CD4-positive, CD25-positive, alpha-beta regulatory T cell (primary cell): ENCODE measurements around the gene TMEM164. TPM values are rescaled to one million over a fixed set of nuclear protein-coding genes. Genes with fewer than 3 reads are reported as not detected.

ENCODE experiments used
- ATAC-seq, 2 donors: fragments of 150-1000 bp; cut with Tn5 transposase; one replicate each; pipeline ENCODE4 v1.10.0; 2021; ENCODE audit warnings: low read depth in 2 of 2, moderate number of reproducible peaks in 2 of 2, moderate library complexity in 1 of 2
- DNase-seq, 3 donors: peaks; one replicate each; pipeline versions ENCODE4 v3.0.0 to v3.0.0-alpha.2; 2012 to 2022; ENCODE audit warnings: mixed read lengths in 1 of 3
- H3K27ac ChIP-seq: one replicate; pipeline ENCODE4 v1.7.0; 2013; ENCODE audit warnings: mild to moderate bottlenecking, low read length; ENCODE audit not compliant: insufficient read depth, poor library complexity, severe bottlenecking
- H3K27me3 ChIP-seq: one replicate; pipeline ENCODE4 v1.7.0; 2013; ENCODE audit warnings: low read length; ENCODE audit not compliant: control insufficient read depth, insufficient read depth
- H3K36me3 ChIP-seq: one replicate; pipeline ENCODE4 v1.7.0; 2013; ENCODE audit warnings: mild to moderate bottlenecking, low read length, moderate library complexity; ENCODE audit not compliant: control insufficient read depth, insufficient read depth
- H3K4me1 ChIP-seq: 2 replicates; pipeline ENCODE4 v1.7.0; 2013; ENCODE audit warnings: mild to moderate bottlenecking, low read length; ENCODE audit not compliant: insufficient read depth, control insufficient read depth, poor library complexity, severe bottlenecking
- H3K4me3 ChIP-seq: one replicate; pipeline ENCODE4 v1.7.0; 2013; ENCODE audit warnings: low read depth, mild to moderate bottlenecking, low read length, moderate library complexity
- H3K9me3 ChIP-seq, 2 experiments: 1 replicate in 1 of 2; 2 replicates in 1 of 2; pipeline ENCODE4 v1.7.0; 2013; ENCODE audit warnings: low read length in 2 of 2, mild to moderate bottlenecking in 1 of 2, moderate library complexity in 1 of 2; ENCODE audit not compliant: control insufficient read depth in 2 of 2
- H3K27ac Mint-ChIP-seq, 3 donors: one replicate each; pipeline ENCODE4 v1.8.0; 2020 to 2022; ENCODE audit warnings: mild to moderate bottlenecking in 3 of 3, mixed read lengths in 3 of 3, moderate library complexity in 2 of 3
- H3K27me3 Mint-ChIP-seq: one replicate; pipeline ENCODE4 v1.8.0; 2022; ENCODE audit warnings: mild to moderate bottlenecking, mixed read lengths
- H3K36me3 Mint-ChIP-seq: one replicate; pipeline ENCODE4 v1.8.0; 2020; ENCODE audit warnings: mixed read lengths
- H3K4me1 Mint-ChIP-seq, 4 donors: one replicate each; pipeline ENCODE4 v1.8.0; 2020 to 2022; ENCODE audit warnings: mixed read lengths in 4 of 4, mild to moderate bottlenecking in 1 of 4
- H3K4me3 Mint-ChIP-seq, 4 donors: one replicate each; pipeline ENCODE4 v1.8.0; 2020 to 2022; ENCODE audit warnings: mild to moderate bottlenecking in 4 of 4, mixed read lengths in 4 of 4, moderate library complexity in 3 of 4
- H3K9me3 Mint-ChIP-seq, 7 donors: one replicate each; pipeline ENCODE4 v1.8.0; 2020 to 2022; ENCODE audit warnings: mixed read lengths in 7 of 7, mild to moderate bottlenecking in 3 of 7, moderate library complexity in 2 of 7
- polyA plus RNA-seq, 4 donors: library from polyadenylated mRNA; unstranded; fragments of 300-500 nt; fragmentation: Illumina TruSeq; gene quantifications; one replicate each; pipeline ENCODE4 v1.2.3, GENCODE V29; 2021
- total RNA-seq: library from RNA; stranded (reverse); gene quantifications from one replicate; pipeline ENCODE4 v1.2.3, GENCODE V29; 2022

Gene TMEM164
- total and polyA plus RNA-seq, 5 donors from 2014 or later = 0.60 to 25.2 (median 1.0) TPM

DNA sequence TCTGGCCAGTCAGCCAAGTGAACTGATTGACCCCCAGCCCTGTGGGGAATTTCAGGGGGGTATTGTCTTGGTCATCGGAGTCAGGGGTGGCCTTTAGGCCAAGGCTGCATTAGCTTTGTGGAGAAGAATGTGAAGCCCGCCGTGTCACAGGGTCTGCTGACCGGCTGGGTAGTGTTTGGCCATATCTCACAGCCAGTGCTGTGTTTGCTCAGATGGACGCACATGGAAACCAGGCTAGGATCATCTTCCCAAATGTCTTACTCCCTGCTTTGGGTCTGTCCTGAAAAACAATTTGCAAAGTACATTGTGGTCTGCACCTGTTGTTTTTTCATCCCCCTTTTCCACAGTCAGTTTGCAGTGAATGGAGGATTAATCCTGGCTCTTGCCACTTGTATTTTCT, 13.0 kb downstream of the TMEM164 start:
- H3K4me1 ChIP-seq = no peaks in the 10 kb centered on the region
- ATAC-seq (no peak), DNase-seq (no peak)
- H3K9me3 ChIP-seq = no peaks in the 10 kb centered on the region
- Mint-ChIP-seq H3K4me1 (peaks cover 0 to 12% (median 8%) of the 10 kb centered on the region in 4 donors), H3K27ac (no peak overlapping the region), H3K27me3 (no peaks in the 10 kb centered on the region), H3K36me3 (peaks cover 7% of the 10 kb centered on the region), H3K4me3 (no peak overlapping the region), H3K9me3 (no peaks in the 10 kb centered on the region)
- no peak overlapping the region for H3K27ac ChIP-seq
- no peaks in the 10 kb centered on the region for H3K27me3 ChIP-seq
- peaks cover 7% of the 10 kb centered on the region for H3K36me3 ChIP-seq
- H3K4me3 ChIP-seq = no peak overlapping the region

DNA sequence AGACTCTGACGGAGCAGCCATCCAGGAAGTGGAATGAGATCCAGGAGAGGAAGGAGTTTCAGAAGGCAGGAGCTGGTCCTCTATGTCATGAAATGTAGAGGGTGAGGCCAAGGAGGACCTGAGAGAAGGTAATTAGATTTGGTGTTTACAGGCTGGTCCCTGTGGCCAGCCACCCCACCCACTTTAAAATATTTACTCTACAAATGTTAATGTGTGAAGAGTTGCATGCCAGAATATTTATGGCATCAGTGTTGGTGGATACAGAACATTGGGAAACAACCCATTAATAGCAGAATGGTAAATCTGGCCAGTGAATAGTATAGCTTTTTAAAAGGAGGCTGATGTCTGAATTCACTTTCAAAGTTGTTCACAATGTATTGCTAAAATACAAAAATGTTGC, 17.6 kb downstream of the TMEM164 start:
- no peak overlapping the region for H3K4me3 ChIP-seq
- H3K4me3 Mint-ChIP-seq = no peak overlapping the region
- no peaks in the 10 kb centered on the region for H3K27me3 ChIP-seq
- ATAC-seq = no peak
- H3K4me1 Mint-ChIP-seq = peaks cover 0 to 9% (median 6%) of the 10 kb centered on the region in 4 donors
- no peaks in the 10 kb centered on the region for H3K4me1 ChIP-seq
- peaks cover 4% of the 10 kb centered on the region for H3K36me3 Mint-ChIP-seq
- H3K9me3 Mint-ChIP-seq = no peaks in the 10 kb centered on the region
- peaks cover 9% of the 10 kb centered on the region for H3K36me3 ChIP-seq
- H3K27ac Mint-ChIP-seq = no peak overlapping the region
- no peaks in the 10 kb centered on the region for H3K9me3 ChIP-seq
- no peaks in the 10 kb centered on the region for H3K27me3 Mint-ChIP-seq
- H3K27ac ChIP-seq = no peak overlapping the region
- no peak for DNase-seq

GRCh38 chrX:110021258-110022022, 18.5 kb downstream of the TMEM164 start:
- H3K27me3 Mint-ChIP-seq = no peaks in the 10 kb centered on the region
- Histone ChIP-seq H3K9me3 (no peaks in the 10 kb centered on the region), H3K27ac (no peak overlapping the region), H3K27me3 (no peaks in the 10 kb centered on the region), H3K36me3 (peaks cover 9% of the 10 kb centered on the region), H3K4me1 (no peaks in the 10 kb centered on the region), H3K4me3 (no peak overlapping the region)
- H3K36me3 Mint-ChIP-seq = peaks cover 4% of the 10 kb centered on the region
- H3K27ac Mint-ChIP-seq = no peak overlapping the region
- ATAC-seq = no peak
- H3K4me3 Mint-ChIP-seq = no peak overlapping the region
- H3K4me1 Mint-ChIP-seq = peaks cover 0 to 11% (median 7%) of the 10 kb centered on the region in 4 donors
- DNase-seq = no peak
- H3K9me3 Mint-ChIP-seq = no peaks in the 10 kb centered on the region

- DNase-seq = no peak
- Mint-ChIP-seq H3K4me3 (no peak overlapping the region), H3K36me3 (no peaks in the 10 kb centered on the region), H3K27me3 (no peaks in the 10 kb centered on the region), H3K27ac (peak overlapping the region in 1 of 3 donors; percentile 10), H3K4me1 (peaks cover 0 to 12% (median 7%) of the 10 kb centered on the region in 4 donors), H3K9me3 (no peaks in the 10 kb centered on the region)
- Histone ChIP-seq H3K27ac (no peak overlapping the region), H3K4me3 (no peak overlapping the region), H3K36me3 (peaks cover 6% of the 10 kb centered on the region), H3K27me3 (no peaks in the 10 kb centered on the region), H3K4me1 (no peaks in the 10 kb centered on the region), H3K9me3 (no peaks in the 10 kb centered on the region)
- ATAC-seq = no peak
Observed at GRCh38 chrX:110022599-110023448, 19.9 kb downstream of the TMEM164 start.

GRCh38 chrX:110025395-110025794, 22.5 kb downstream of the TMEM164 start:
- no peaks in the 10 kb centered on the region for H3K4me1 ChIP-seq
- Mint-ChIP-seq H3K27ac (peak overlapping the region in 1 of 3 donors; percentile 94), H3K9me3 (no peaks in the 10 kb centered on the region), H3K4me3 (no peak overlapping the region), H3K27me3 (no peaks in the 10 kb centered on the region), H3K36me3 (no peaks in the 10 kb centered on the region), H3K4me1 (peaks cover 5 to 13% (median 12%) of the 10 kb centered on the region in 4 donors)
- ATAC-seq (no peak), DNase-seq (no peak)
- no peak overlapping the region for H3K4me3 ChIP-seq
- no peaks in the 10 kb centered on the region for H3K27me3 ChIP-seq
- peaks cover 2% of the 10 kb centered on the region for H3K36me3 ChIP-seq
- no peaks in the 10 kb centered on the region for H3K9me3 ChIP-seq
- no peak overlapping the region for H3K27ac ChIP-seq

GRCh38 chrX:110026099-110026844, 23.4 kb downstream of the TMEM164 start:
- Mint-ChIP-seq H3K9me3 (no peaks in the 10 kb centered on the region), H3K4me3 (no peak overlapping the region), H3K27me3 (no peaks in the 10 kb centered on the region), H3K4me1 (peaks cover 5 to 15% (median 12%) of the 10 kb centered on the region in 4 donors), H3K27ac (no peak overlapping the region), H3K36me3 (no peaks in the 10 kb centered on the region)
- Histone ChIP-seq H3K4me3 (no peak overlapping the region), H3K27ac (no peak overlapping the region), H3K27me3 (no peaks in the 10 kb centered on the region), H3K36me3 (peaks cover 2% of the 10 kb centered on the region), H3K9me3 (no peaks in the 10 kb centered on the region), H3K4me1 (no peaks in the 10 kb centered on the region)
- ATAC-seq (no peak), DNase-seq (no peak)

- Histone ChIP-seq H3K9me3 (no peaks in the 10 kb centered on the region), H3K4me1 (no peaks in the 10 kb centered on the region), H3K27ac (no peak overlapping the region), H3K36me3 (no peaks in the 10 kb centered on the region), H3K4me3 (no peak overlapping the region), H3K27me3 (no peaks in the 10 kb centered on the region)
- Mint-ChIP-seq H3K27me3 (no peaks in the 10 kb centered on the region), H3K9me3 (no peaks in the 10 kb centered on the region), H3K27ac (no peak overlapping the region), H3K36me3 (peaks cover 3% of the 10 kb centered on the region), H3K4me1 (peaks cover 5 to 16% (median 10%) of the 10 kb centered on the region in 4 donors), H3K4me3 (no peak overlapping the region)
- DNase-seq (no peak), ATAC-seq (no peak)
Observed at GRCh38 chrX:110032534-110033147, 29.7 kb downstream of the TMEM164 start.
